HG03066 (cell line): ENCODE results near the gene PKN2.
"Not testable (repeated sequence)": the region's sequence is repeated elsewhere in the genome, so short reads cannot be mapped to it uniquely, and the experiment has no call there.

Experiments used
- ATAC-seq: cut with Tn5 transposase; IDR thresholded peaks from one replicate; pipeline ENCODE4 v1.9.1; 2021; ENCODE audit warnings: low read depth; ENCODE audit not compliant: unreplicated experiment

PKN2 gene

GRCh38 chr1:88783145-88783544 lies 99.1 kb downstream of the PKN2 start:
- ATAC-seq, result no peak

DNA sequence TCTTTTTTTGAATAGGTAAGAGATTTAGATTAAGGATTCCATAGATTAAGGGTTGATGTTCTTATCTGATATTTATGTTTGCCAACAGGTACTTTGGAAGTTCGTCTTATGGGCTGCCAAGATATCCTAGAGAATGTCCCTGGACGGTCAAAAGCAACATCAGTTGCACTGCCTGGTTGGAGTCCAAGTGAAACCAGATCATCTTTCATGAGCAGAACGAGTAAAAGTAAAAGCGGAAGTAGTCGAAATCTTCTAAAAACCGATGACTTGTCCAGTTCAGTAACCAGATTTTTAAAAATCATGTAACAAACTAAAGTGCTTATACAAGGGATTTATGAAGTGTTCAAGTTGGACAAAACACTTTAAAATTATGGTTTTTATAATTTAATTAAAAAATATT lies 100.5 kb downstream of the PKN2 start:
- ATAC-seq, result no peak

DNA sequence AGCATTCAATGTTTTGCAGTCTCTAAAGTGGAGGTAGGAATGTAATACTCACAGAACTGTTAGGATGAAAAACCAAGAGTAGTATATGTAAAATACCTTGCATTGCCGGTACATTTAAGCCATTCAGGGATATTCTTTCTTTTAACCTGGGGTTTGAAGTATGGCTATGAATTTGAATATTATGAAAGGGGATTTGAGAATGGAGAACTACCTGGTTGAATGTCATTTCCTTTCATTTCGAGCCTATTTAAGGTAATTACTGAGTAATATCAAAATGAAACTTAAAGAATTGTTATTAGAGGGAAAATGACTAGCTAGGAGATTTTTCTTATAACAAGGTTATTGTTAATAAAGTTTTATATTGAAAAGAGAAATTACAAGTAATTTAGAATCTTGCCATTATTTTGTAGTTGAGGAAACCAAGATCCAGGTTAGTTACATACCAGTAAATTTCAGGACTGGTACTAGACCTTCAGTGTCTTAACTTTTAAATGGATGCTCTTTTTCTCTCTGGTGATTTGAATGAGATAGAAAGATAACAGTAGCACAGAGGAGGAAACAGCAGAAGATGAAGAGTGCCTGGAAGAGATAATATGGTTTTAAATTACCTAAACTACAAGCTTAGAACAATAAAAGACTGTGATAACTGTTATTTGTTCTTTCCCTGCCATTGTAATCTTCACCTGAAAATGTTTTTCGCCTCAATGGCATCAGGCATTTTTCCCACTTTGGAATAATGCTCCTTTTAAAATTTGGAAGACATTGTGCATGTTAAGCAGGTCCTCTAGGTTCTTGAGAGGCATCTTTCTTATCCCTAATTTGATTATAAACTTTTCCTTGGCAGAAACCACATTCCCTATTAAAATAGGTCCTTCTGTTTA lies 103.2 kb downstream of the PKN2 start:
- ATAC-seq, result no peak

- no peak for ATAC-seq
These were observed 107.1 kb downstream of the PKN2 start for GRCh38 chr1:88791192-88791591.

DNA sequence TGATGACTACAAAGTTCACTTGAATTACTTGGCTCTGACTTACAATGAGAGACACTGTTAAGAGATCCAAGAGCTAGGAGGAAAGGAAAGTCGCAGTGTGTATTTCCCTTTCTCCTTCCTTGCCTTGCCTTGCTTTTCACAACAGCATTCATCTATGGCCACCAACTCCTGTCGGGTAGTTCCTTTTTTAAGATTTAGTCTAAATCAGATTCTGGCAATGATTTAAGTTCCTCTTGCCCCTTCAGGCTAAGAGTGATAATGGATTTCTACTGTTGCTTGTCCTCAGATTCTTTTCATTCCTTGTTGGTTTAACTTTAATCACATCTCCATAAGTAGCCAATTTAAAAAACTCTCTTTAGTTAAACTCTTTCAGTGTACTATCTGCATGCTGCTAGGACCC lies 115.4 kb downstream of the PKN2 start:
- no peak for ATAC-seq

GRCh38 chr1:88800382-88801051 lies 116.4 kb downstream of the PKN2 start:
- ATAC-seq, result no peak

DNA sequence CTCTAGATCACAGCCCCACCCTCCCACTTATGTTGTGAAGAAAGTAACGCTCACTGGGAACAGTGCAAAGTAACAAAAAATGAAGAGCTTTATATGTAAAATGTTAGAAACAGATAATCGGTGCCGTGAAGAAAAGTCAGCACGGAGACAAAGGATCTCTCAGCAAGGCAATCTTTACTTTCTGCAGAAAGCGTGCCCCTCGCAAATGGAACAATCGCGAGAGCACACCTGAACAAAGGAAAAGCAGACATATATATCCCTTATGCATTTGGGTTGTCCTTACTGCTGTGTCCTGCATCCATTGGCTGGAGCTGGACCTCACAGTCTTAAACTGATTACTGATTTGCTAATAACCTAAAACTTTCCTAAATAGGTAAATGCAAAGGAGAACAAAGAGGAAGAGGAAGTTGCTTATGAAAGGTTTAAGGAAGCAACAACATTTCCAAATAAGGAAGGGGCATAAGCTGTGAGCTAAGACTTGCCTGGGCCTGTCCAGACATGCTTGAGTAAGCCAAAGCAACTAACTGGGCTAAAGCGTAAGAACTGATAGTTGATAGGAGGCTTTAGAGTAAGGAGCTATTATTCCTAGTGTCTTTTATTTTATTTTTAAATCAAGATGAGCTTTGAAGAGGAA lies 117.6 kb downstream of the PKN2 start:
- ATAC-seq, result no peak

GRCh38 chr1:88802404-88802803 lies 118.3 kb downstream of the PKN2 start:
- no peak for ATAC-seq

DNA sequence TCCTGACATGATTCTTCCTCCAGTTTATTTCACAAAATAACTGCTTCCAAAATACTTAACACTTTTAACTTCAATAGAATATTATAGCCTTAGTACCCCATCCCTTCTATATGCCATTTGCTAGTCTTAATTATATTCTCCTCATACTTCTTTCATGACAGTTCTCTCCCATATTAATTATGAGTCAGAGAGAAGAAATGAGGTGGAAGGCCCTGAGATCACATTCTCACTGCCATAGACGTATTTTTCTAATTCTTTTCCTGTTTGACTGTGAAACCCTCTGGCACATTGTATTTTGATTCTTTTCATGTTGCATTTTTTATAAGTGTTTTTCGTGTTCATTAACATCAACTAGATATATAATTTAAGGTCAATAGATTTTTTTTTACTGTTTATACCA lies 118.9 kb downstream of the PKN2 start:
- no peak for ATAC-seq

DNA sequence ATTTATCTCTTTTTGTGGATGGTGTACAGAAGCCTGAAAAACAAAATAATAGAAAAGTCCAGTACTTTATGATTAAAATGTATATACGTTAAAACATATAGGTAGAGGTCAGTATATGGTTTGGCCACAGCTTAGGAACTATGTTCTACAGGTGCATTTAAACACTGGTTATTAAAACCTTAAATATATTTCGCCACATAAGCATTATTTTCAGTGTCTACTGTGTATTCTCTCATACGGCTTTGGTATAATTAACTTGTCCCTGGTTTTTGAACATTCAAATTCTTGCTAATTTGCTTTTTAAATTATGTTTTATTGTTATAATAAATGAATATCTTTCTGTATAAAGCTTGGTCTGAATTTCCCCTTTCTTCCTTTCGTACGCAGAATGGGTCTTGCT lies 119.4 kb downstream of the PKN2 start:
- ATAC-seq, result no peak

DNA sequence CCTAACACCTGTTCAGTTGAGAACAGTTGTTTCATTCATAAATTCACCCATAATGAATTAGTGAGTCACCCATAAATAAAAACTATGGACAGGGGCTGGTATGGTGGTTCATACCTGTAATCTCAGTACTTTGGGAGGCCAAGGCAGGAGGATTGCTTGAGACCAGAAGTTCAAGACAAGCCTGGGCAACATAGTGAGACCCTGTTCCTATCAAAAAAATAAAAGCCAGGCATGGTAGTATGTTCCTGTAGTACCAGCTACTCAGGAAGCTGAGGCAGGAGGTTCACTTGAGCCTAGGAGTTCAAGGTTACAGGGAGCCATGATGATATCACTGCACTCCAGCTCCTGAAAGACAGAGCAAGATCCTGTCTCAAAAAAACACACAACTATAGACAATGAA lies 128.3 kb downstream of the PKN2 start:
- ATAC-seq, result no peak

- no peak for ATAC-seq
These were observed 129.4 kb downstream of the PKN2 start for GRCh38 chr1:88813471-88813870.

DNA sequence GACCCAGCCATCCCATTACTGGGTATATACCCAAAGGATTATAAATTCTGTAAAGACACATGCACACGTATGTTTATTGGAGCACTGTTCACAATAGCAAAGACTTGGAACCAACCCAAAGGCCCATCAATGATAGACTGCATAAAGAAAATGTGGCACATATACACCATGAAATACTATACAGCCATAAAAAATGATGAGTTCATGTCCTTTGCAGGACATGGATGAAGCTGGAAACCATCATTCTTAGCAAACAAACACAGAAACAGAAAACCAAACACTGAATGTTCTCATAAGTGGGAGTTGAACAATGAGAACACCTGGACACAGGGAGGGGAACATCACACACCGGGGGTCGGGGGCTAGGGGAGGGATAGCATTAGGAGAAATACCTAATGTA lies 135.6 kb downstream of the PKN2 start:
- not testable (repeated sequence) for ATAC-seq

DNA sequence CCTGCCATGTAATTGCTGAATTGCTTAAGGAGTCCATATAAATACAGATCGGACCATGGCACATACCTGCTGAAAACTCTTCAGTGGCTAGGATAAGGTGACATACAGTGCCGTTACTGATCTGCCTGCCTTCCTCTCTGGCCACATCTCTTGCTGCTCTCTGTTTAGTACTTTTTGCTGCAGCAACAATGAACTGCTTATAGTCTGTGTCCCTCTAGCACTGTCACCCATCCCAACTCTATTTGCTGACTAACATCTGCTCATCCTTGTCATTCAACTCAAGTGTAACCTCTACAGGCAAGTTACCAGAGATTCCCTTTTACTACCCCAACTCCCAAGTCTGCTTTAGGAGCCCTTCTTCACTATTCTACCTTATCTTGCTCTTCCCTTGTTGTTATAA lies 141.6 kb downstream of the PKN2 start:
- ATAC-seq, result no peak

DNA sequence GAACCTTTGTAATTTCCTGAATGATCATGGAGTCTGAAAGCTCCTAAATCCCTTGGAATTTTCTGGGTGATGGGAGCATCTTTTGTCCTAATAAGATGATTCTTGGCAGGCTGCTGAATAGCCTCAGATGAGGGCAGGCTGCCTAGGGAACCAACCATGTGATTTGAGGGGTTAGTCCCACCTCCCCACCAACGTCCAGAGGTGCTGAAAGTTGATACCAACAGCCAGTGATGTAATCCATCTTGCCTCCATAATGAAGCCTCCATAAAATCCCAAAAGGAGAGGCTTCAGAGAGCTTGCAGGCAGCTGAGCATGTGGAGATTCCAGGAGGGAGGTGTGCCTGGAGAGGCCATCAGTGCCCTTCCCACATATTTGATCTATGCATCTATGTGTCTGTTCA lies 163.6 kb downstream of the PKN2 start:
- ATAC-seq, result no peak

DNA sequence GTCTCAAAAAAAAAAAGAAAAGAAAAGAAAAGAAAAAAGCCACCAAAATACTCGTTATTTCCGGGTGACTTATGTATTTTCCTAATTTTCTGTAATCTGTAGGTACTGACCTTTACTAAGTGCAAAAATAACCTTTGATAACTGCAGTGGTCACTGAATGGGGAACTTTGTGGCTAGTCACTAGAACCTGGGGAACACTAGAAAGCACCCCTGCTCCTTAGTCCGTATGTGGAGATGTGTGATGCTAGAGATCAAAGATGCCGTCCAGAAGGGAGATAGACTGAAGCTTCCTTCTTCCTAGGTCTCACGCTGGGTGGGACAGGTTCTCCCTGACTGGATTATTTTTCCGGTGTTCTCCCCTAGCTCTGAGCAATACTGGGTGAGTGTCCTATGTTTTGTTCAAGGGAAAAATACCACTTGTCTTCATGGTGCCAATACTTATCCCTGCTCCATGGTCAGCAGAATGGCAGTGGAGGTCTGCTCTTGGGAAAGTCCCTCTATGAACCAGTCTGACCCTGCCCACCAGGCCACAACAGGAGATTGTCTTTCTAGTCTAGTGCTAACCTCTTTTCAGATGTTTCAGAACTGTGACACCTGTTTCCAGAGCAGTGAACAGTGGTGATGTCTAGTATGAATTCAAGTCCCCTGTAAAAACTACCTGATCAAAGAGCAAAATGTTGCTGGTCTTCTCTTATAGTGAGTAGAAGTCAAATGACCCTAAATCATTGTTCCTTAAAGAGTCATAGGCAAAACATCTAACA lies 167.4 kb downstream of the PKN2 start:
- ATAC-seq, result no peak

GRCh38 chr1:88867743-88868521 lies 183.9 kb downstream of the PKN2 start:
- ATAC-seq, result no peak

DNA sequence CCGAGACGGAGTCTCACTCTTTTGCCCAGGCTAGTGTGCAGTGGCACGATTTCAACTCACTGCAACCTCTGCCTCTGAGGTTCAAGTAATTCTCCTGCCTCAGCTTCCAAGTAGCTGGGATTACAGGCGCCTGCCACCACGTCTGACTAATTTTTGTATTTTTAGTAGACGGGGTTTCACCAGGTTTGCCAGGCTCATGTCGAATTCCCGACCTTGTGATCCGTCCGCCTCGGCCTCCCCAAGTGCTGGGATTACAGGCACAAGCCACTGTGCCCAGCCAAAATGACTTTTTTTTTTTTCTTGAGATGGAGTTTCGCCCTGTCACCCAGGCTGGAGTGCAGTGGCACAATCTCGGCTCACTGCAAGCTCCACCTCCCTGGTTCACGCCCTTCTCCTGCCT lies 185.6 kb downstream of the PKN2 start:
- ATAC-seq, result not testable (repeated sequence)

DNA sequence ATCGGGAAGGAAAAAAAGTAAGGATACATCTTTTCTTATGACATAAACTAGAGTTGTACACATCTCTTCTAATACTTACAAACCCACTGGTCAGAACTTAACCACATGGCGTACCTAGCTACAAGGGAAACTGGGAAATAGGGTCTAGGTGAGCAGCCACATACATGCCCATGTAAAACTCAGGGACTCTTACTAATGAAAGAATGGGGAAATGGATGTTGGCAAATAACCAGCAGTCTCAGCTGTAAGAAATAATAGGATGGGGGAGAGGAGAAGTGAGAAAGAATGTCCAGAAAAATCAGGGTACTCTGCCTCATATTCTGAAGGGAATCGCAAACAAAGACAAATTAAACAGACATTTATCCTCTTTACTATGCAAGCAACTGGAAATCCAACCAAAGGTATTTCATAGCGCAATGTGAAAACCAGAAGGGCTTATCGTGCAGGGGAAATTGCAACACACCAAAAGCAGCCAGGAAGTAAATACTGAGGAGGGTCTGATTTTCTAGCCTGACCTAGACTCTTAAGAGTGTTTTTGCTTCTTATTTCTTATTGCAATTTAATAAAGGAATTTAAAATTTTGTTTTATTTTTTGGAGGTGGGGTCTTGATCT lies 189.8 kb downstream of the PKN2 start:
- ATAC-seq, result no peak

DNA sequence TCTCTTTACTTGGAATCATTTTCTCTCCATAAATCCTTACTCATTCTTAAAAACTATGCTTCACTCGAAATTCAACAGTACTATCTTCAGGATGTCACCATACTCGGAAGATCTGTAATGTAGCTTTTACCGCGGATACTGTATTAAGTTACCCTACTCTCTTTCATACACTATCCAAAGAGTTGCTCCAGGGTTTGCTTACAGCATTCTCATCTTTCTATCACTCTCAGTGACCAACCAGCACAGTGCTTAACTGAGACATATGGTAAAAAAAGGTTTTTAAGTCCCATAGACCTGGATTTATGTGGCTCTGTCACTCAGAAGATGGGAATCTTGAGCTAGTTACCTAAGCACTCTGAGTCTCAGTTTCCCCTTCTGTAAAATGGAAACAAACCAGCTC lies 191.5 kb downstream of the PKN2 start:
- no peak for ATAC-seq
